ENCODE measurements around the gene GLYATL1.

GLYATL1 gene, protein sequence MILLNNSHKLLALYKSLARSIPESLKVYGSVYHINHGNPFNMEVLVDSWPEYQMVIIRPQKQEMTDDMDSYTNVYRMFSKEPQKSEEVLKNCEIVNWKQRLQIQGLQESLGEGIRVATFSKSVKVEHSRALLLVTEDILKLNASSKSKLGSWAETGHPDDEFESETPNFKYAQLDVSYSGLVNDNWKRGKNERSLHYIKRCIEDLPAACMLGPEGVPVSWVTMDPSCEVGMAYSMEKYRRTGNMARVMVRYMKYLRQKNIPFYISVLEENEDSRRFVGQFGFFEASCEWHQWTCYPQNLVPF

DNA sequence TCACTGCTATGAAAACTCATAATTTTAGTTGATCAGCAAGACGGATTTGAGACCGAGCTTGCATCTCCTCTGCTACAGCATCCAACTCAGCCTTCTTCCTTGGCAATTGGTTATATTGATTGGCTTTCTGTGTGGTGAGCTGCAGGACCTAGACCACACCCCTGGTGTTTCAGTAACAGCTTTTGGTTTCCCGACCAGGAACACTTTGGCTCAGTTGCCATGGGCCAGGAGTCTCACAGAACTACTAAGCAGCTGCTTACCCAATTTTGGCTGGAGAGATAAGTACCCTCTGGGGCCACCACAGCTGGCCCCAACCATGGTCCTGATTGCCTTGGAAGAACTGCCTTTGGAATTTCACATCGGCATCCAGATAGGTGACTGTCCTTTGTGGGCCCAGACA, at the start of gene GLYATL1:
GLYATL1 (plus strand) TSS at position 212 of the 400 bp plus-strand sequence. CDS start 7,600 bp downstream, outside the sequence.
- TF ChIP-seq, protein P1, sequence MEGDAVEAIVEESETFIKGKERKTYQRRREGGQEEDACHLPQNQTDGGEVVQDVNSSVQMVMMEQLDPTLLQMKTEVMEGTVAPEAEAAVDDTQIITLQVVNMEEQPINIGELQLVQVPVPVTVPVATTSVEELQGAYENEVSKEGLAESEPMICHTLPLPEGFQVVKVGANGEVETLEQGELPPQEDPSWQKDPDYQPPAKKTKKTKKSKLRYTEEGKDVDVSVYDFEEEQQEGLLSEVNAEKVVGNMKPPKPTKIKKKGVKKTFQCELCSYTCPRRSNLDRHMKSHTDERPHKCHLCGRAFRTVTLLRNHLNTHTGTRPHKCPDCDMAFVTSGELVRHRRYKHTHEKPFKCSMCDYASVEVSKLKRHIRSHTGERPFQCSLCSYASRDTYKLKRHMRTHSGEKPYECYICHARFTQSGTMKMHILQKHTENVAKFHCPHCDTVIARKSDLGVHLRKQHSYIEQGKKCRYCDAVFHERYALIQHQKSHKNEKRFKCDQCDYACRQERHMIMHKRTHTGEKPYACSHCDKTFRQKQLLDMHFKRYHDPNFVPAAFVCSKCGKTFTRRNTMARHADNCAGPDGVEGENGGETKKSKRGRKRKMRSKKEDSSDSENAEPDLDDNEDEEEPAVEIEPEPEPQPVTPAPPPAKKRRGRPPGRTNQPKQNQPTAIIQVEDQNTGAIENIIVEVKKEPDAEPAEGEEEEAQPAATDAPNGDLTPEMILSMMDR (IDR thresholded peaks at IDR 0.05; ENCODE audit: low read depth, low read length): no peak
- no peak for DNase-seq (ENCODE audit: extremely low read depth, low read depth)

DNA sequence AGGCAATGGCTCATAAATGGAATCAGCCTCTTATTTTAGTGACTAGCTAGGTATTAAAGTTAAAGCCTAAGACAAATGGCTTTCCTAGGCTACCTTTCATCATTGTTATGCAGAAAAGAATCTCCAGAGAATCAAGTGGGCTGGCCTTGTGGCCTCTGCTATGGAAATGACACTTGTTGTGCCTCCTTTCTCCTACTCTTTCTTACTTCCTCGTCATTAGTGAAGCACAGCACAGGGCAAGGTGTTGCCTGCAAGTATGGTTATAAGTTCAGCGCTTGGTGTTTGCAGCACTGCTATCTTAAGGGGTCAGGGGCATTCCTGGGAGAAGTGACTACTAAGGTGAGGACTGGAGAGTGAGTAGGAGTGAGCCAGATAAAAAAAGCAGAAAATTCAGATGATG, 45.4 kb upstream of the GLYATL1 start:
- no peak for DNase-seq (ENCODE audit: extremely low read depth, low read depth)
- TF ChIP-seq, protein P1 (IDR thresholded peaks at IDR 0.05; ENCODE audit: low read depth, low read length): no peak

DNA sequence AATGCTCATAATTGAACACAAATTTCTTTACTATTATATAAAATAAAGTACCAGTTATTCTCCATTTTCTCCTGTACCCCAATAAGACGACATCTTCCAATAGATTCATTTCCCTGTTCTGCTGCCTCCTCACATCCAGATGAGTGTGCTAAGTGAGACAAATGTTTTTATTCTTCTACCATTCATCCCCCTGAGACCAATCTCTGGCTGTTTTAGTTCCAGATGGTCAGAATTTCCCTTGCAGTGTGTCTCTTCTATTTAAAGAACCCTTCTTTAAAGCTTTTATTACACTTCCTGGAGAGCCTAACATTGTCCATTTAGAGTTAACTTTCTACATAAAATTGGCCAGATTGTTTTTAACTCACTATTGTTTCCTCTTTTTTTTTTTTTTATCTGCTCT, 41.2 kb upstream of the GLYATL1 start:
- DNase-seq (ENCODE audit: extremely low read depth, low read depth): no peak
- TF ChIP-seq, protein P1 (IDR thresholded peaks at IDR 0.05; ENCODE audit: low read depth, low read length): no peak

DNA sequence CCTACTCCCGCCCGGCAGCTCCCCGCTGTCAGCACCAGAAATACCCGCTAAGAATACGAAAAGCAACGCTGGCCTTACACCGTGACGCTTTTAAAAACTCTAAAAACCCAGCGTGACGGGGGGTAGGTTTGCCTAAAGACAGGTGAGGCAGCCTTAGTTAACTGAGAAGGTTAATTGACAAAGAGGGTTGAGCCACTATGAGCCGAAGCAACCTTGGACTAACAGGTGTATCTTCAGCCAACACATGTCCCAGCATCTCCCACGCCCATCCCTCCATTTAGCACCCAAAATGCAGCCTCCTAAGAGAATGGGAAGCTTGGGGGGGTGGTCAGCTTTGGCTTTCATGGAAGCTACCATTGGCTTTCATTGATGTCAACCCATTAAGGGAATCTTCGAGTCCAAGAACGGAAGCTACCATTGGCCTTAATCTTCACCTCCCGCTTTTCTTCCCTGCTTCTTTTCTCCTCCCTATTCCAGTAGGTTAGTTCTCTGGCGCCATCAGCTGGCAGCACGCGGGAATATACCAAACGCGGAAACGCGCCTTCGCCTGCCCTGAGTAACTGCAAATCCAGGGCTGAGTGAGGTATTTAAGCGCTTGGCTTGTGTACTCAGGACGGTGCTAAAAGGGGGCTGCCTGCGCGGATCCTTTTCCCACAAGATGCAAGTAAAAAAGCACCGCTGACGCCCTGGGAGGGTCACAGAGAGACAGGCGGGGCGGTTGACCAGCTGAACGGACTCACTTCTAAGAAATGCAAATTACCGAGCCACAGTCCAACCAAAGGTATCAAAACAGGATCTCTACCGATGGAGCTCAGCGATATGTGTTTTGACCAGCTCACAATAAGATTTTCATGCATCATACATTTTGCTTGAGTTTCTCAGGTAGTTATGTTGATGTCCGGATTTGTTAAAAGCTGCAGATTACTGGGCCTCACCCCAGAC, 38.5 kb upstream of the GLYATL1 start:
- TF ChIP-seq, protein P1 (IDR thresholded peaks at IDR 0.05; ENCODE audit: low read depth, low read length): peak; percentile 54
- peak; percentile 27 for DNase-seq (ENCODE audit: extremely low read depth, low read depth)

DNA sequence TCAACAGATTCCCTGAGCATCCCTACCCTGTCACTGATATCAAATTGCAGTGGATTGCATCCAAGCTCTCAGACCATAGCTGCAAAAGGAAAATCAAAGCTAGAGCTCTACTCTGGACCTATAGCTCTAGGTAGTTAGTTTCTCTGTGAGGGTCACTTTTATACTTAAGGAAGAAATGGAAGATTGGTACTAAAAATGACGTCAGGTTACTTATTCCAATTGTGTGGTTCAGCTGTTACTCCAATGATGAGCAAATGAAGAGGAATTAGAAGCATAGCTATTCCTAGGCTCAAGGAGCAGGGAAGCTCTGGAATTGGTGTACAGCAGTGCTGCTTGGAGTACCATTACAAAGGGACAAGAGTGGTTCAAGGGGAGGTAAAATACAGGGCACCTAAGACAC, 36.4 kb upstream of the GLYATL1 start:
- TF ChIP-seq, protein P1 (IDR thresholded peaks at IDR 0.05; ENCODE audit: low read depth, low read length): no peak
- no peak for DNase-seq (ENCODE audit: extremely low read depth, low read depth)

DNA sequence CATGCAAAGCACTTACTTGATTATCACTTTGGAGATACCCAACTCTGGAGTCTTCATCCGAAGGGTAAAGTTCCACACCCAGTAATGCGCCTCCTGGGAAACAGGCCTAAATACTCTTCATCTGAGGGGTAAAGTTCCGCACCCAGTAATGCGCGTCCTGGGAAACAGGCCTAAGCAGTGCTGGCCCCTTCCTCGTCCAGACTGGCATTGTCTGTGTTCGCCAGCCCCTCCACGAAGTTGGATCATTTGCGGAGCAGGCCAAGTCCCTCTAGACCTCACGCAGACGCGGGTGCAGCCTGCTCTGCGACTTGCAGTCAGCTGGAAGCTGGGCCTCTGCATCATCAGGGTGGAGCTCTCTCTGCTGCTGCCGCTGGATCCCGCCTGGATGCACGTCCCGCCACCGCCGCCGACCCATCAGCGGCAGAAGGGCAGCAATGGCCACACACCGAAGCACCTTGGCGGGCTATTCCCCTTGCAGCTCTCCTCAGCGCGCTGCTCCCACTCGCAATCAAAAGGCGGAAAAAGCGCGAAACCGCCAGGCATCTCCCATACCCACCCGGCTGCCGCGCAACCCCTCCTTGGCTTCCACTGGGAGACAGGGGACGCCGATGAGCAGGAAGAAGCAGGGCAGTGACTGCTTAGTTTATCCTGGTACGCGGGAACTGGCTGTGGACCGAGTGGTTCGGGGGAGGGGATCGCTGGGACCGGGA, 34.1 kb upstream of the GLYATL1 start:
- TF ChIP-seq, protein P1 (IDR thresholded peaks at IDR 0.05; ENCODE audit: low read depth, low read length): peak; percentile 25
- DNase-seq (ENCODE audit: extremely low read depth, low read depth): no peak

Data from AG09319 (cell line).